Measurements from ENCODE around the gene TXNDC11.

DNA sequence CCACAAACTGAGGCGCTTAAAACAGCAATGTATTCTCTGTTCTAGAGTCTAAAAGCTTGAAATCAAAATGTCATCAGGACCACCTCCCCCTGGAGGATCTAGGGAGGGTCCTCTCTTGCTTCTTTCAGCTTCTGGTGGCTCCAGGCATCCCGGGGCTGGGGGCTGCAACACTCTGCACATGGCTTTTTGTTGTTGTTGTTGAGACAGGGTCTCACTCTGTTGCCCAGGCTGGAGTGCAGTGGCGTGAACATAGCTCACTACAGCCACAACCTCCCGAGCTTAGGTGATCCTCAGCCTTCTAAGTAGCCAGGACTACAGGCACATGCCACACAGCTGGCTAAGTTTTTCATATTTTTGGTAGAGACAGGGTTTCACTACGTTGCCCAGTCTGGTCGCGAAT is 111.4 kb downstream of the TXNDC11 start:
- TF ChIP-seq SUZ12 (IDR thresholded peaks at IDR 0.05; ENCODE audit: extremely low read depth, insufficient read depth, insufficient read length), result no peak
- TF ChIP-seq YY1 (IDR thresholded peaks at IDR 0.05; ENCODE audit: insufficient read depth, insufficient read length), result no peak
